Left lung (tissue), 10 donors: ENCODE data around the gene SERINC2. TPM values are rescaled to one million over a fixed set of nuclear protein-coding genes. Genes with fewer than 3 reads are reported as not detected.

Experiments used
- ATAC-seq: fragments of 200-7000 bp; cut with Tn5 transposase; one replicate; pipeline ENCODE4 v1.9.1; 2020; ENCODE audit warnings: moderate library complexity
- DNase-seq, 4 donors: peaks; one replicate each; pipeline ENCODE4 v3.0.0-alpha.2; 2013 to 2020
- H3K27ac ChIP-seq, 2 donors: fragments of 200-600 bp; sonication (generic) in 1 of 2; one replicate each; pipeline versions ENCODE4 v1.5.0 to v1.8.0; 2020 to 2021
- H3K27me3 ChIP-seq, 2 donors: fragments of 200-600 bp; sonication (generic) in 1 of 2; one replicate each; pipeline versions ENCODE4 v1.5.0 to v1.8.0; 2020 to 2021
- H3K36me3 ChIP-seq, 2 donors: fragments of 200-600 bp; sonication (generic) in 1 of 2; one replicate each; pipeline versions ENCODE4 v1.5.0 to v1.8.0; 2020 to 2021
- H3K4me1 ChIP-seq, 2 donors: fragments of 200-600 bp; one replicate each; pipeline ENCODE4 v1.8.0; 2021
- H3K4me3 ChIP-seq, 2 donors: fragments of 200-600 bp; sonication (generic) in 1 of 2; one replicate each; pipeline versions ENCODE4 v1.5.0 to v1.8.0; 2020 to 2021; ENCODE audit warnings: mild to moderate bottlenecking in 1 of 2
- H3K9me3 ChIP-seq, 2 donors: fragments of 200-600 bp; sonication (generic) in 1 of 2; one replicate each; pipeline versions ENCODE4 v1.5.0 to v1.8.0; 2020 to 2021
- CTCF ChIP-seq, 2 donors: fragments of 200-600 bp; sonication (generic) in 1 of 2; IDR thresholded peaks; one replicate each; pipeline versions ENCODE4 v1.5.0 to v1.8.0; 2021; ENCODE audit warnings: antibody characterized with exemption in 2 of 2
- intact Hi-C, 2 donors: fragments of 100-400 bp; cut with DNase I; formaldehyde crosslinking; loops; one replicate each; pipeline versions ENCODE4 v1.11.2 to v1.14.2; 2022
- polyA plus RNA-seq, 6 donors: library from polyadenylated mRNA; unstranded; fragments of 120-200 nt; gene quantifications; one replicate each; pipeline ENCODE4 v1.2.1, GENCODE V29; 2013; ENCODE audit not compliant: insufficient read length in 6 of 6
- total RNA-seq, 2 donors: library from RNA; stranded (reverse); fragmentation: NEBNext Ultra II Directional; extraction: Animal tissue kit (Norgen Biotek cat#: 25700); gene quantifications; one replicate each; pipeline ENCODE4 v1.2.1, GENCODE V29; 2021
- donor health status: DM: no; HTN: yes; CAD: no.
- donor health status: DM: no; HTN: no; CAD: no.

The SERINC2 gene
- total and polyA plus RNA-seq, 8 donors = 10.4 to 126 (median 14.2) TPM

DNA sequence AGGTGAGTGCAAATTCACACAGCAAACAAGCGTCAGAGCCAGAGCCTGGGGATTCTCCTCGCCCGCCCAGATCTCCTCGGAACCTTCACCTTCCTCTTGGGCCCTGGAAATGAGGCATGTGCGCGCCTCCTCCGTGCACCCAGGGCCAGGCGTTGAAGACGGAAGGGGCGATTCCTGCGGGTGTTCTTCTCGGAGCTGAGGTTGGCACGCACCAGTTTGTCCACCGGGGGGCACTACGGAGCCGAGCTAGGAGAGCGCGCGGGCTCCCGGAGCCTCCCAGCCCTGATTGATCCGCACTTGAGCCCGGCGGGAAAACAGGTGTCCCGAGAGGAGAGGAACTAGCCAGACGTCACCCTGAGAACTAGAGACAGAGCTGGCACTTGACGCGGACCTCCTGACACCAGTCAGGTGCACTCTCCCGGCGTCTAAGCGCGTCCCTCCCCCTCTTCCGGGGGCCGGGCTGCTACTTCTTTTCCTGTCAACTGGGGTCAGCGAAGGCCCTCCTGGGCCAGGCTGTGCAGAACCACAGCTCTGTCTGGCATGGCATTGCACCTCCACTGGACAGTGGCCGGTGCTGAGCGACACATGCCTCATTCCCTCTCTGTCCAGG, 18.3 kb upstream of the SERINC2 start:
- Histone ChIP-seq H3K4me1 (peaks cover 7 to 21% of the 10 kb centered on the region in 2 donors), H3K9me3 (no peaks in the 10 kb centered on the region), H3K36me3 (no peaks in the 10 kb centered on the region), H3K4me3 (peak overlapping the region; percentile 11 to 30), H3K27ac (no peak overlapping the region), H3K27me3 (peaks cover 0 to 4% of the 10 kb centered on the region in 2 donors)
- intact Hi-C loops = no loop called here
- TF ChIP-seq CTCF (IDR thresholded peaks at IDR 0.05) = peak; percentile 88 to 96
- ATAC-seq (peak; percentile 97), DNase-seq (peak; percentile 55 to 95 (median 86))

- ATAC-seq = no peak
- Histone ChIP-seq H3K9me3 (no peaks in the 10 kb centered on the region), H3K36me3 (no peaks in the 10 kb centered on the region), H3K4me3 (no peak overlapping the region), H3K4me1 (peaks cover 7 to 31% of the 10 kb centered on the region in 2 donors), H3K27me3 (peaks cover 0 to 4% of the 10 kb centered on the region in 2 donors), H3K27ac (no peak overlapping the region)
- intact Hi-C loops = no loop called here
- TF ChIP-seq CTCF (IDR thresholded peaks at IDR 0.05) = peak in 1 of 2 donors; percentile 16
- no peak for DNase-seq
Measured at GRCh38 chr1:31396633-31397351, 16.2 kb upstream of the SERINC2 start.

DNA sequence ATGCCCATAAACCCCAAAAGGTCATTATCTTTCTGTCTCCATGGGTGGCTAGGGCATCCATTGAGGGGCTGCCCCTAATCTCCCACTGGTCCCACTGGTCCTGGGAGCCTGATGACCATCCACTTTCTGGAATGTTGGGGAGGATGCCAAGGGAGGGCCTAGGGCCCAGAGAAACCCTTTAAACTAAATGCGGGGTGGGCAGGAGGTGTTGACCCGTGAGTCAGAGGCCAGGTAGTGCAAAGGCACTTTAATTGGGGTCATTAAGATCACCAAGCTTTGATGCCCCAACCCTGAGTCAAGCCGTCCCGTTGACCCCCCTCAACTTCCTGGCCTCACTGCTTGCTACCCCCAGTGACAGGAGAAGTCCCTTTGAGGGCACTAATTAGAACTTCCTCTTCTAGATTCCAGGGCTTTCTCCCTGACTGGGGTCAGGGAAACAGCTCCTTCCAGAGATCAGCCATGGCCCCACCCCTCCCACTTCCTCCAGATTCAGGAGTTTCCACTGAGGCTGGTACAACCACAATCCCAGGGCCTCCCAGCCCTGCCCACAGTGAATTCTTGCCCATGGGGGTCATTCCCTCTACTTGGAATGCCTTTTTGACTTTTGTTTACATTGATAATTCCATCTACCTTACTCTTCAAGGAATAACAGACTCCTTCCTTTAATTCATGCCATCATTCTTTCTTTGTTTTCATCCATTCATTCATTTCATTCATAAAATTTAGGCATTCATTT, 15.5 kb upstream of the SERINC2 start:
- DNase-seq = peak in 1 of 4 donors; percentile 20
- TF ChIP-seq CTCF (IDR thresholded peaks at IDR 0.05) = no peak
- intact Hi-C loops = no loop called here

GRCh38 chr1:31398246-31398645, 14.8 kb upstream of the SERINC2 start:
- Histone ChIP-seq H3K27ac (no peak overlapping the region), H3K27me3 (peaks cover 0 to 4% of the 10 kb centered on the region in 2 donors), H3K9me3 (no peaks in the 10 kb centered on the region), H3K4me1 (peaks cover 7 to 31% of the 10 kb centered on the region in 2 donors), H3K36me3 (no peaks in the 10 kb centered on the region), H3K4me3 (no peak overlapping the region)
- no peak for DNase-seq
- TF ChIP-seq CTCF (IDR thresholded peaks at IDR 0.05) = no peak
- no peak for ATAC-seq
- intact Hi-C loops = no loop called here

More for the DNA sequence above, 15.5 kb upstream of the SERINC2 start:
- ATAC-seq = no peak
- Histone ChIP-seq H3K4me1 (peaks cover 7 to 31% of the 10 kb centered on the region in 2 donors), H3K9me3 (no peaks in the 10 kb centered on the region), H3K27me3 (peaks cover 0 to 4% of the 10 kb centered on the region in 2 donors), H3K4me3 (no peak overlapping the region), H3K27ac (no peak overlapping the region), H3K36me3 (no peaks in the 10 kb centered on the region)

GRCh38 chr1:31399976-31400375, 13.0 kb upstream of the SERINC2 start:
- DNase-seq (no peak), ATAC-seq (no peak)
- TF ChIP-seq CTCF (IDR thresholded peaks at IDR 0.05) = no peak
- H3K9me3 ChIP-seq = no peaks in the 10 kb centered on the region
- H3K4me1 ChIP-seq = peaks cover under 1 to 22% of the 10 kb centered on the region in 2 donors
- intact Hi-C loops = no loop called here
- H3K4me3 ChIP-seq = no peak overlapping the region
- H3K27me3 ChIP-seq = peaks cover 0 to 1% of the 10 kb centered on the region in 2 donors
- no peaks in the 10 kb centered on the region for H3K36me3 ChIP-seq
- no peak overlapping the region for H3K27ac ChIP-seq
